Measurements from ENCODE around the gene ZSWIM8. TPM values are rescaled to one million over a fixed set of nuclear protein-coding genes. Genes with fewer than 3 reads are reported as not detected.

ZSWIM8 gene
- total and polyA plus RNA-seq, 5 donors: 53.3 to 67.3 (median 62.6) TPM

DNA sequence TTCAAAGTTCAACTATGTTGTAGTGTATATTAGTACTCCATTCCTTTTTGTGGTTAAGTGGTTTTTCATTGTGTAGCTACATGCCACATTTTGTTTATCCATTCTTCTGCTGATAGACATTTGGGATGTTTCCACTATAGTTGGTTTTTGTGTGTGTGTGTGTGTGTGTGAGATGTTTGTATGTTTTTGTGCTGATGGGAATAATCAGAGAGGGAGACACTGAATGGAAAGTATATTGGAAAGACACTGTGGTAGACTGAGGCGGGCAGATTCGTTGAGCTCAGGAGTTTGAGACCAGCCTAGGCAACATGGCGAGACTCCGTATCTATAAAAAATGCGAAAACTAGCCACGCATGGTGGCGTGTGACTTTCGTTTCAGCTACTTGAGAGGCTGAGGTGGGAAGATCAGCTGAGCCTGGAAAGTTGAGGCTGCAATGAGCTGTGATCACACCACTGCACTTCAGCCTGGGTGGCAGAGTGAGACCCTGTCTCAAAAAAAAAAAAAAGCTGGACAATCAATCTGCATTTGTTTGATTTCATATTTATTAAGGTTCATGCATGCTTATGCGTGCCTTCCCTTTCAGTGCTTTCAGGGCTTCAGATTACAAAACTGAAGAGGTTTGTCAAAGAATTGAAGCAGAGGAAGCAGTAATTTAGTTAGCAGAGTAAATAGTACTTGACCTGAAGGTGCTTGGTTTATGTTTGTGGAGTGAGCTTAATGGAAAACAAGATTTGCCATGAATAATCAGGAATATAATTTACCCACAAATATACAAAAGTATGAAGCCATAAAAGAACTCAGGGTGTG is 26.5 kb upstream of the ZSWIM8 start:
- H3K4me3 ChIP-seq (ENCODE audit: low read length): no peak overlapping the region
- 90% methylated on average over 9 of the region's 9 CpGs for WGBS
- intact Hi-C loops (cut with DNase I): no loop called here
- no peak overlapping the region for H3K27ac ChIP-seq (ENCODE audit: low read length)
- DNase-seq (no peak), ATAC-seq (no peak)
- H3K27me3 ChIP-seq (ENCODE audit: control insufficient read depth, insufficient read depth): no peaks in the 10 kb centered on the region
- H3K4me1 ChIP-seq (ENCODE audit: control insufficient read depth, insufficient read depth, low read length): no peaks in the 10 kb centered on the region
- no peaks in the 10 kb centered on the region for H3K9me3 ChIP-seq (ENCODE audit: control insufficient read depth, low read length)

DNA sequence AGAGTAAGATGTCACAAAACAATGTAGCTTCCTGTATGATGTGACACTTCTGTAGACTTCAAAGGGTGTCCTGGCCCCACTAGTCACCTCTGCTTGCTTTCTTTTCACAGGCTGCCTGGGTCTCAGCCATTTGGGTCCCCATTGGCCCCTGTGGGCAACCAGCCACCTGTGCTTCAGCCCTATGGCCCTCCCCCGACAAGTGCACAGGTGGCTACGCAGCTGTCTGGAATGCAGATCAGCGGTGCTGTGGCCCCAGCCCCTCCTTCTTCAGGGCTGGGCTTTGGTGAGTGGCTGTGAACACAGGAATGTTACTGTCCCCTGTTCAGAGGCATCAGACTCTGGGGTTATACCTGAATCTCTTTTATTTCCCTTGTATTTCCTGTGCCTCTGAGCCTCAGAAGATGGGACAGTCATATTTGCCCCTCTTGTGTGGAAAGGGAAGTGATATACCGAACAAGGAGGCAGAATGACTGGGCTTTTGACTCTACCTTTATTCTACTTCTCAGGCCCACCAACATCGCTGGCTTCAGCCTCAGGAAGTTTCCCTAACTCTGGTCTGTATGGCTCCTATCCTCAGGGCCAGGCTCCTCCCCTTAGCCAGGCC is 25.8 kb upstream of the ZSWIM8 start:
- Histone ChIP-seq H3K9me3 (ENCODE audit: control insufficient read depth, low read length) (no peaks in the 10 kb centered on the region), H3K27me3 (ENCODE audit: control insufficient read depth, insufficient read depth) (no peaks in the 10 kb centered on the region), H3K4me1 (ENCODE audit: control insufficient read depth, insufficient read depth, low read length) (no peaks in the 10 kb centered on the region), H3K4me3 (ENCODE audit: low read length) (no peak overlapping the region), H3K27ac (ENCODE audit: low read length) (no peak overlapping the region)
- intact Hi-C loops (cut with DNase I): no loop called here
- DNase-seq (no peak), ATAC-seq (peak in 1 of 2 donors; percentile 31)
- 82% methylated on average over 5 of the region's 5 CpGs for WGBS

DNA sequence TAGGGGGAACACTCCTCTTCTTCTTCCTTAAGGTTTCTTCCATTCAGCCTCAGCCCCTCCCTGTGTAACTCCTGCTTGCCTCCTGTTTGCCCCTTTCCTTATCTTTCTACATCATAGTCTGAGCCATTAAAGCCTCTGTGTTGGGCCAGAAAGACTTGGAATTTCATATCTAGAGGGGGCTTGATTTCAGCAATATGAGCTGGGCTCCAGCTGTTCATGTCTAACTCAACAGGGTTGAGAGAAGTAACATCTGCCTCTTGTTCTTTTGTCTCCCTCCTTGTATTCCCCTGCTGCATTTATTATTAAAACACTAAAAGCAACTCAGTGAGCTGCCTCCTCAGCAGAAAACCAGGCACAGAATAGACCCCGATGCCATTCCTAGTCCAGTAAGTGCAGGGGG is 23.6 kb upstream of the ZSWIM8 start:
- Histone ChIP-seq H3K9me3 (ENCODE audit: control insufficient read depth, low read length) (no peaks in the 10 kb centered on the region), H3K27me3 (ENCODE audit: control insufficient read depth, insufficient read depth) (no peaks in the 10 kb centered on the region), H3K27ac (ENCODE audit: low read length) (no peak overlapping the region), H3K4me1 (ENCODE audit: control insufficient read depth, insufficient read depth, low read length) (no peaks in the 10 kb centered on the region), H3K4me3 (ENCODE audit: low read length) (no peak overlapping the region)
- WGBS: 84% methylated on average over 1 of the region's 1 CpG
- intact Hi-C loops (cut with DNase I): no loop called here
- ATAC-seq (no peak), DNase-seq (no peak)

DNA sequence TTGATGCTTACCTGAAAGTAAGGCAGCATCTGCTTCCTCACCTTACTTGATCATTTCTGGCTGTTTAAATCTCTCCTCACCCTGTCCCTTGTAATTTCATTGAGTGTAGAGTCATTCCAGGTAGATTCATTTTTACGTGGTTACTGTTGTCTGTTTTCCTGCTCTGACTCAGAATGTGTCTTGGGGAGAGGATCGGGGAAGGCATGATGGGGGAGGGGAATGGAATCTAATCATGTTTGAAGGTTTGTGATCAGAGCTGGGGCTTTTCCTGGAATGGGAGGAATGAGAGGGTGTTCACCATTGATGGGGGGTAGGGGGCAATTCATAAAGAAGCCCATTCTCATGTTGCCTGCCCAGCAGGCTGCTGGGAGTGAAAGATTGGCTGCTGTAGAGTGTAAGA is 22.5 kb upstream of the ZSWIM8 start:
- Histone ChIP-seq H3K4me3 (ENCODE audit: low read length) (no peak overlapping the region), H3K27ac (ENCODE audit: low read length) (no peak overlapping the region), H3K4me1 (ENCODE audit: control insufficient read depth, insufficient read depth, low read length) (no peaks in the 10 kb centered on the region), H3K27me3 (ENCODE audit: control insufficient read depth, insufficient read depth) (no peaks in the 10 kb centered on the region), H3K9me3 (ENCODE audit: control insufficient read depth, low read length) (no peaks in the 10 kb centered on the region)
- 69% methylated on average over 2 of the region's 2 CpGs for WGBS
- ATAC-seq: no peak
- DNase-seq: no peak
- intact Hi-C loops (cut with DNase I): no loop called here

DNA sequence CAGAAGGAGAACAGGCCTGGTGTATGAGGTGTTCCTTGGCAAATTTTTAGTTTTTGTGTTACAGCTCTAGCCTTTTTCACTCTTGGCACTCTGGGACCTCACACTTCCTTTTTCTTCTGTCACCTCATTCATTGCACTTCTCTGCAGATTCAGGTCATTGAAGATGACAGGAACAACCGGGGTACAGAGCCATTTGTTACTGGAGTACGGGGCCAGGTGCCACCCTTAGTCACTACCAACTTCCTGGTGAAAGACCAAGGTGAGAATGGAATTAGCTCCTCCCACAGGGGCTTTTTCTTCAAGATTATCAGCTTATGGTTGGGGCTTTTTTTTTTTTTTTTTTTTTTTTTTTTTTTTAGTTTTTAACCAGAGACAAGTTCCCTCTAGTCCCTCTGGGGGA is 22.1 kb upstream of the ZSWIM8 start:
- 92% methylated on average over 2 of the region's 2 CpGs for WGBS
- Histone ChIP-seq H3K4me1 (ENCODE audit: control insufficient read depth, insufficient read depth, low read length) (no peaks in the 10 kb centered on the region), H3K9me3 (ENCODE audit: control insufficient read depth, low read length) (no peaks in the 10 kb centered on the region), H3K4me3 (ENCODE audit: low read length) (no peak overlapping the region), H3K27ac (ENCODE audit: low read length) (no peak overlapping the region), H3K27me3 (ENCODE audit: control insufficient read depth, insufficient read depth) (no peaks in the 10 kb centered on the region)
- intact Hi-C loops (cut with DNase I): no loop called here
- ATAC-seq: no peak
- no peak for DNase-seq

DNA sequence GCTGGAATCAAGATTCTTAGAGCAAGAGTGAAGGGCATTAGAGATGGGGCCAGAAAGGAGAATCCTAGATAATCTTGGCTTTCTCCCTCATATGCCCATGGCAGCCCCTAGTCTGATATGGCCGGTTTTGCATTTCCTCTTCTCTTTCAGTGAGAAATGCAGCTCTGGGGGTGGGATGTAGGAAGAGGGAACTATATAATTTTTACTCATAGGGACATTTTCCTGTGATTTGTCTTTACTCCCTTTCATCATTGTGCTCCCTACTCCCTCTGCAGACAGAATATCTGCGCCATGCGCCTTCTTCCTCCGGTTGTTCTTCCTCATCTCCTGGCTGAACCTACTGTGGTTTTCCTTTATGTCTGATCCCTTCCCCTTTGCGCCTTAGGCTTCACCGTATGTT is 20.3 kb upstream of the ZSWIM8 start:
- no peak for ATAC-seq
- WGBS: 89% methylated on average over 6 of the region's 6 CpGs
- Histone ChIP-seq H3K27ac (ENCODE audit: low read length) (no peak overlapping the region), H3K27me3 (ENCODE audit: control insufficient read depth, insufficient read depth) (no peaks in the 10 kb centered on the region), H3K4me1 (ENCODE audit: control insufficient read depth, insufficient read depth, low read length) (no peaks in the 10 kb centered on the region), H3K4me3 (ENCODE audit: low read length) (no peak overlapping the region), H3K9me3 (ENCODE audit: control insufficient read depth, low read length) (no peaks in the 10 kb centered on the region)
- intact Hi-C loops (cut with DNase I): no loop called here
- no peak for DNase-seq

DNA sequence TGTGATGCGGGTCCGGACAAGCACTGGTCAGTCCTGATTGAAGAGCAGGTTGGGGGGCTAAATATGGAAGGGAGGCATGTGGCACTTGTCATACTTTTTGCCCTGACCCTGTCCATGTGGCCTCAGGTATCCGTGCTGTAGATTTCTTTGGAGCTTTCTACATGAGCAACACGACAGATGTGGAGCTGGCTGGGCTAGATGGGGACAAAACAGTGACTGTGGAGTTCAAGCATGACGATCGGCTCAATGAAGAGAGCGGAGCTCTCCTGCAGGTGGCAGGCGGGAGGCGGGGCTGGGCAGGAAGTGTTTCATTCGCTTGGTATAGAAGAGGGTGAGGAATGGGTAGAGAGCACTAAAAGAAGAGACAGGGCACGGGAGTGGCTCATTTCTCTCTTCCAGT is 16.5 kb upstream of the ZSWIM8 start:
- H3K4me1 ChIP-seq (ENCODE audit: control insufficient read depth, insufficient read depth, low read length): peaks cover 2% of the 10 kb centered on the region
- DNase-seq: peak in 1 of 3 donors; percentile 39
- H3K27me3 ChIP-seq (ENCODE audit: control insufficient read depth, insufficient read depth): no peaks in the 10 kb centered on the region
- 81% methylated on average over 11 of the region's 11 CpGs for WGBS
- intact Hi-C loops (cut with DNase I): no loop called here
- ATAC-seq: no peak
- H3K9me3 ChIP-seq (ENCODE audit: control insufficient read depth, low read length): no peaks in the 10 kb centered on the region
- no peak overlapping the region for H3K27ac ChIP-seq (ENCODE audit: low read length)
- H3K4me3 ChIP-seq (ENCODE audit: low read length): no peak overlapping the region

DNA sequence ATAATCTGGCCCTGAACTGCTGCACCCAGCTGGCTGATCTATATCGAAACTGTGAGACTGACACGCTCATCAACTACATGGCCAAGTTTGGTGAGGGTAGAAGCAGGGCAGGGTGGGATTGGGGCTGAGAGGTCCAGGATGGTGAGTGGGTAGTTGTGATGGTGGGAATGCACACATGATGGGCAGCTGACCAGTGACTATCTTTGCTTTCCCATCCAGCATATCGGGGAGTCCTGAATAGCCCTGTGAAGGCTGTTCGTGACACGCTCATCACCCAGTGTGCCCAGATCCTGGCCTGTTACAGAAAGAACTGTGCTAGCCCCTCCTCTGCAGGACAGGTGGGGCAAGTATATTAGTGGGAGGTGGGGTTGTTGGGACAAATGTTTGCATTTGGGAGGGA is 16.0 kb upstream of the ZSWIM8 start:
- H3K9me3 ChIP-seq (ENCODE audit: control insufficient read depth, low read length): no peaks in the 10 kb centered on the region
- H3K27me3 ChIP-seq (ENCODE audit: control insufficient read depth, insufficient read depth): no peaks in the 10 kb centered on the region
- H3K4me3 ChIP-seq (ENCODE audit: low read length): no peak overlapping the region
- intact Hi-C loops (cut with DNase I): no loop called here
- ATAC-seq (no peak), DNase-seq (no peak)
- H3K27ac ChIP-seq (ENCODE audit: low read length): no peak overlapping the region
- 92% methylated on average over 5 of the region's 5 CpGs for WGBS
- H3K4me1 ChIP-seq (ENCODE audit: control insufficient read depth, insufficient read depth, low read length): peaks cover 2% of the 10 kb centered on the region

DNA sequence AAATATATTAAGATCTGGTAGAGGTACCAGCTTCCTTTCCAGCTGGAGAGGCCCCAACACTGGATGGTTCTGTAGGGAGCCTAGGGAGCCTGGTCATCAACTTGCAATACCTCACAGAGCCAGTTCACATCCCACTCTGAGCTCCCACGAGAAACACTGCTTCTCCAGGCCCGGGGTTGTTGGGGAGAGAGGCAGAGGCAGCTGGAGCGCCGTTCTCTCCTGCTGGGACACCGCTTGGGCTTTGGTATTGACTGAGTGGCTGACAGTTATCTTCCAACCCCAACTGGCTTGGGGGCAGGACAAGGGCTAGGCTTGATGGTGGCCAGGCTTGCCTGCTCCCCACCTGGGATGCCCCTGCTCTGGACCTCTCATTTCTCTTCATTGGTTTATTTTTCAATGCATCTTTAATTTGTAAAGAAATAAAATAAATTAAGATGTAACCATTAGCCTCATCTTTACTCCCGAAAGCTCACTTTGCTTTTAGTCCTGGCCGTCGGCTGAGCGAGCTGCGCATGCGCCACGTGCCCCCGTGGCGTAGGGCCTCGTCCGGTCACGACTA is 13.6 kb upstream of the ZSWIM8 start:
- H3K4me1 ChIP-seq (ENCODE audit: control insufficient read depth, insufficient read depth, low read length): peaks cover 9% of the 10 kb centered on the region
- H3K9me3 ChIP-seq (ENCODE audit: control insufficient read depth, low read length): no peaks in the 10 kb centered on the region
- H3K27ac ChIP-seq (ENCODE audit: low read length): peak overlapping the region; percentile 96
- H3K4me3 ChIP-seq (ENCODE audit: low read length): peak overlapping the region; percentile 67
- DNase-seq: peak; percentile 94 to 98 (median 97)
- intact Hi-C loops (cut with DNase I): no loop called here
- no peaks in the 10 kb centered on the region for H3K27me3 ChIP-seq (ENCODE audit: control insufficient read depth, insufficient read depth)
- ATAC-seq: peak; percentile 17 to 22
- WGBS: 13% methylated on average over 17 of the region's 17 CpGs

DNA sequence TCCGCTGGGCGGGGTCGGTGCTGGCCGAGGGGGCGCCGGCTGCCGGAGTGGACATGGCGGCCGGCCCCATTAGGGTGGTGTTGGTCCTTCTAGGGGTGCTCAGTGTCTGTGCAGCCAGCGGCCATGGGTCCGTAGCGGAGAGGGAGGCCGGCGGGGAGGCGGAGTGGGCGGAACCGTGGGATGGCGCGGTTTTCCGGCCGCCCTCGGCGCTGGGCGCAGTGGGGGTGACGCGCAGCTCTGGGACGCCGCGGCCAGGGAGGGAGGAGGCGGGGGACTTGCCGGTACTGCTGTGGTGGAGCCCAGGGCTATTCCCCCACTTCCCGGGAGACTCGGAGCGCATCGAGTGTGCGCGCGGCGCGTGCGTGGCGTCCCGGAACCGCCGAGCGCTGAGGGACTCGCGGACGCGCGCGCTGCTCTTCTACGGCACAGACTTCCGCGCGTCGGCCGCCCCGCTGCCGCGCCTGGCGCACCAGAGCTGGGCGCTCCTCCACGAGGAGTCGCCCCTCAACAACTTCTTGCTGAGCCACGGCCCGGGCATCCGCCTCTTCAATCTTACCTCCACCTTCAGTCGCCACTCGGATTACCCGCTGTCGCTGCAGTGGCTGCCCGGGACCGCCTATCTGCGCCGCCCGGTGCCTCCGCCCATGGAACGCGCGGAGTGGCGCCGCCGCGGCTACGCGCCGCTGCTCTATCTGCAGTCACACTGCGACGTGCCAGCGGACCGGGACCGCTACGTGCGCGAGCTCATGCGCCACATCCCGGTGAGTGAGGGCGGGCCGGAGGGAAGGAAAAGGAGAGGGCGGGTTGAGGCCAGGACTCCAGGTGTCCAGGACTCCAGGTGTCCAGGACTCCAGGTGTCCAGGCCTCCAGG is 12.9 kb upstream of the ZSWIM8 start:
- peak; percentile 87 to 94 (median 93) for DNase-seq
- intact Hi-C loops (cut with DNase I): no loop called here
- H3K27ac ChIP-seq (ENCODE audit: low read length): peak overlapping the region; percentile 96
- WGBS: under 1% methylated on average over 101 of the region's 101 CpGs
- peak; percentile 87 to 88 for ATAC-seq
- peaks cover 9% of the 10 kb centered on the region for H3K4me1 ChIP-seq (ENCODE audit: control insufficient read depth, insufficient read depth, low read length)
- H3K27me3 ChIP-seq (ENCODE audit: control insufficient read depth, insufficient read depth): no peaks in the 10 kb centered on the region
- H3K4me3 ChIP-seq (ENCODE audit: low read length): peak overlapping the region; percentile 67
- no peaks in the 10 kb centered on the region for H3K9me3 ChIP-seq (ENCODE audit: control insufficient read depth, low read length)
